Thyroid gland (tissue), 4 donors: ENCODE data around the gene RUNX2.

Experiments used
- CTCF ChIP-seq, 6 experiments: fragments of 200-600 bp in 3 of 6; fragments of 450-650 bp in 3 of 6; sonication (generic) in 3 of 6; IDR thresholded peaks; one replicate each; pipeline ENCODE4 v1.5.1; 2016 to 2019; ENCODE audit warnings: antibody characterized with exemption in 6 of 6, mild to moderate bottlenecking in 2 of 6, inconsistent platforms in 1 of 6, moderate library complexity in 1 of 6
- POLR2A ChIP-seq, 2 donors: fragments of 450-650 bp; IDR thresholded peaks; one replicate each; pipeline ENCODE4 v1.6.1; 2017; ENCODE audit warnings: antibody characterized with exemption in 2 of 2, mild to moderate bottlenecking in 2 of 2, moderate library complexity in 1 of 2

GRCh38 chr6:45640811-45641210 lies 312.7 kb downstream of the RUNX2 start:
- TF ChIP-seq CTCF (IDR thresholded peaks at IDR 0.05) (no peak), POLR2A (IDR thresholded peaks at IDR 0.05) (no peak)
